Panc1 (cell line): ENCODE data around the gene MADD. TPM values are rescaled to one million over a fixed set of nuclear protein-coding genes. Genes with fewer than 3 reads are reported as not detected.

Experiments
- ATAC-seq: fragments of 200-7000 bp; cut with Tn5 transposase; 2 replicates; pipeline ENCODE4 v1.9.1; 2020; ENCODE audit warnings: mild to moderate bottlenecking, moderate library complexity
- BruUV-seq: library from RNA; stranded (reverse); fragments of 400-500 nt; replicated peaks from 2 replicates; lab custom pipeline; 2021; lab: Mats Ljungman, UMichigan
- CTCF ChIA-PET: fragments of 300-600 bp; sonication (Branson Sonifier 250); formaldehyde crosslinking; loops from one replicate; lab custom pipeline; 2022; ENCODE audit warnings: antibody characterized with exemption; lab: Charles Lee
- POLR2A ChIA-PET: fragments of 300-600 bp; sonication (Branson Sonifier 250); formaldehyde crosslinking; loops from one replicate; lab custom pipeline; 2022; ENCODE audit warnings: antibody characterized with exemption; lab: Charles Lee
- DNase-seq: peaks from one replicate; pipeline ENCODE4 v3.0.0-alpha.2; 2010; ENCODE audit warnings: low read depth, low spot score
- H3K27ac ChIP-seq: 2 replicates; pipeline ENCODE4 v1.5.1; 2011; ENCODE audit warnings: mild to moderate bottlenecking, low read length, inconsistent platforms
- H3K27me3 ChIP-seq: fragments of 200-500 bp; sonication (Bioruptor generic); 2 replicates; pipeline ENCODE4 v1.6.0; 2014; ENCODE audit warnings: low read length, inconsistent platforms; ENCODE audit not compliant: control insufficient read depth, insufficient read depth
- H3K36me3 ChIP-seq: fragments of 200-500 bp; sonication (Bioruptor generic); 2 replicates; pipeline ENCODE4 v1.5.1; 2014; ENCODE audit warnings: inconsistent platforms, mild to moderate bottlenecking, low read length, moderate library complexity; ENCODE audit not compliant: control insufficient read depth, insufficient read depth
- H3K4me1 ChIP-seq: 2 replicates; pipeline ENCODE4 v1.5.1; 2011; ENCODE audit warnings: inconsistent platforms, mild to moderate bottlenecking, low read length, moderate library complexity; ENCODE audit not compliant: control insufficient read depth, insufficient read depth
- H3K4me3 ChIP-seq, 2 experiments: 2 replicates each; pipeline ENCODE4 v1.5.1; 2011 to 2012; ENCODE audit warnings: low read depth in 2 of 2, low read length in 2 of 2, mild to moderate bottlenecking in 2 of 2, inconsistent platforms in 1 of 2, moderate library complexity in 1 of 2
- H3K9me3 ChIP-seq: fragments of 200-500 bp; sonication (Bioruptor generic); 2 replicates; pipeline ENCODE4 v1.5.1; 2014; ENCODE audit warnings: low read depth, mild to moderate bottlenecking, inconsistent platforms, low read length, moderate library complexity; ENCODE audit not compliant: control insufficient read depth, insufficient read depth
- POLR2AphosphoS5 ChIP-seq: IDR thresholded peaks from 2 replicates; pipeline ENCODE4 v1.6.1; 2012; ENCODE audit warnings: mild to moderate bottlenecking, low read depth, low read length, moderate library complexity
- SIN3A ChIP-seq: IDR thresholded peaks from 2 replicates; pipeline ENCODE4 v1.6.1; 2012; ENCODE audit warnings: low read depth, mild to moderate bottlenecking, low read length, moderate library complexity, borderline replicate concordance; ENCODE audit not compliant: insufficient read depth
- TCF7L2 ChIP-seq: IDR thresholded peaks from 2 replicates; pipeline ENCODE4 v1.6.1; 2011; ENCODE audit warnings: mild to moderate bottlenecking, low read depth, low read length, inconsistent platforms
- in situ Hi-C: cut with HindIII; loops from 2 replicates; pipeline ENCODE4 v1.10.0; 2016; ENCODE audit warnings: low sequenced_read_pairs, low pct_unique_long_range_greater_than_20kb
- intact Hi-C: fragments of 100-400 bp; cut with micrococcal nuclease; formaldehyde crosslinking; loops from one replicate; pipeline ENCODE4 v1.10.0; 2022; ENCODE audit not compliant: unreplicated experiment
- total RNA-seq: library from RNA; stranded (reverse); gene quantifications from one replicate; pipeline ENCODE4 v1.2.1, GENCODE V29; 2021; ENCODE audit not compliant: unreplicated experiment
- TF ChIP-seq, protein P1 (sequence below): fragments of 450-650 bp; IDR thresholded peaks from 2 replicates; pipeline ENCODE4 v1.5.1; 2017; ENCODE audit warnings: mild to moderate bottlenecking
- TF ChIP-seq, protein P2 (sequence below), 2 experiments: IDR thresholded peaks; 2 replicates each; pipeline ENCODE4 v1.6.1; 2011 to 2012; ENCODE audit warnings: low read depth in 2 of 2, control low read depth in 1 of 2, low read length in 1 of 2, mild to moderate bottlenecking in 1 of 2, moderate library complexity in 1 of 2; ENCODE audit not compliant: insufficient read depth in 1 of 2

MADD gene
- total RNA-seq, 1 experiment from 2014 or later: 51.1 TPM

DNA sequence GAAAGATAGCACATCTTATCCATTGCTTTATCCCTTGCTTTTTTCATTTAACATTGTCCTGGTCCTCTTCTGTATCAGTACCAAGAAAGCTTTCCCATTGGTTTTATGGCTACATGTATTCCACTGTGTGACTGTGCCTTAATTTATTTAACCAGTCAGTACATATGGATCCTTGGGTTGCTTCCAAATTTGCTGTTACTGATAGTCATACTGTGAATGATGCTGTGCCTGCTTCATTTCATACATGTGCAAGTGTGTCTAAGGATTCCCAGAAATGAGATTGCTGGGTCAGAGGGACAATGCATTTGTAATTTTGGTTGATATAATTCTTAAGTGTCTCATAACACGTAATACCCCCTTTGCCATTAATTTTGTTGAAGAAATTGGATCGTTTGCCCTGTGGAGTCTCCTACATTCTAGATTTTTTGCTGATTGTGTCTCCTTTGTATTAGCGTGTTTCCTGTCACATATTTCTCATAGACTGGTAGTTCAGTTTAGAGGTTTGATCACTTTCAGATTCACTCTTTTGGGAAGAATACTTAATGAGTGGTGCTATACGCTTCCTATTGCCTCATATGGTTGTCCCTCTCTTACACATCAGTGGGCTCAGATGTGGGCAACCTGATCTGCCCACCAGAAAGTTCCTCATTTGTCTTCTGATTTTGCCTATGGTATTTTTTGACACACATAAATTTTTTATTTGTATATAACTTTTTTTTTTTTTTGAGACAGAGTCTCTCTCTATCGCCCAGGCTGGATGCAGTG lies 47.3 kb downstream of the MADD start:
- in situ Hi-C loops (no loop called here), intact Hi-C loops (no loop called here)
- no TSS peak for BruUV-seq
- Histone ChIP-seq H3K9me3 (no peaks in the 10 kb centered on the region), H3K27me3 (no peaks in the 10 kb centered on the region), H3K36me3 (no peaks in the 10 kb centered on the region), H3K4me3 (no peak overlapping the region), H3K4me1 (no peaks in the 10 kb centered on the region), H3K27ac (no peak overlapping the region)
- ChIA-PET CTCF (no interaction called here), POLR2A (no interaction called here)
- DNase-seq: no peak
- TF ChIP-seq TCF7L2 (no peak), POLR2AphosphoS5 (no peak), SIN3A (no peak)
- TF ChIP-seq, protein P1, sequence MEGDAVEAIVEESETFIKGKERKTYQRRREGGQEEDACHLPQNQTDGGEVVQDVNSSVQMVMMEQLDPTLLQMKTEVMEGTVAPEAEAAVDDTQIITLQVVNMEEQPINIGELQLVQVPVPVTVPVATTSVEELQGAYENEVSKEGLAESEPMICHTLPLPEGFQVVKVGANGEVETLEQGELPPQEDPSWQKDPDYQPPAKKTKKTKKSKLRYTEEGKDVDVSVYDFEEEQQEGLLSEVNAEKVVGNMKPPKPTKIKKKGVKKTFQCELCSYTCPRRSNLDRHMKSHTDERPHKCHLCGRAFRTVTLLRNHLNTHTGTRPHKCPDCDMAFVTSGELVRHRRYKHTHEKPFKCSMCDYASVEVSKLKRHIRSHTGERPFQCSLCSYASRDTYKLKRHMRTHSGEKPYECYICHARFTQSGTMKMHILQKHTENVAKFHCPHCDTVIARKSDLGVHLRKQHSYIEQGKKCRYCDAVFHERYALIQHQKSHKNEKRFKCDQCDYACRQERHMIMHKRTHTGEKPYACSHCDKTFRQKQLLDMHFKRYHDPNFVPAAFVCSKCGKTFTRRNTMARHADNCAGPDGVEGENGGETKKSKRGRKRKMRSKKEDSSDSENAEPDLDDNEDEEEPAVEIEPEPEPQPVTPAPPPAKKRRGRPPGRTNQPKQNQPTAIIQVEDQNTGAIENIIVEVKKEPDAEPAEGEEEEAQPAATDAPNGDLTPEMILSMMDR: no peak
- TF ChIP-seq, protein P2, sequence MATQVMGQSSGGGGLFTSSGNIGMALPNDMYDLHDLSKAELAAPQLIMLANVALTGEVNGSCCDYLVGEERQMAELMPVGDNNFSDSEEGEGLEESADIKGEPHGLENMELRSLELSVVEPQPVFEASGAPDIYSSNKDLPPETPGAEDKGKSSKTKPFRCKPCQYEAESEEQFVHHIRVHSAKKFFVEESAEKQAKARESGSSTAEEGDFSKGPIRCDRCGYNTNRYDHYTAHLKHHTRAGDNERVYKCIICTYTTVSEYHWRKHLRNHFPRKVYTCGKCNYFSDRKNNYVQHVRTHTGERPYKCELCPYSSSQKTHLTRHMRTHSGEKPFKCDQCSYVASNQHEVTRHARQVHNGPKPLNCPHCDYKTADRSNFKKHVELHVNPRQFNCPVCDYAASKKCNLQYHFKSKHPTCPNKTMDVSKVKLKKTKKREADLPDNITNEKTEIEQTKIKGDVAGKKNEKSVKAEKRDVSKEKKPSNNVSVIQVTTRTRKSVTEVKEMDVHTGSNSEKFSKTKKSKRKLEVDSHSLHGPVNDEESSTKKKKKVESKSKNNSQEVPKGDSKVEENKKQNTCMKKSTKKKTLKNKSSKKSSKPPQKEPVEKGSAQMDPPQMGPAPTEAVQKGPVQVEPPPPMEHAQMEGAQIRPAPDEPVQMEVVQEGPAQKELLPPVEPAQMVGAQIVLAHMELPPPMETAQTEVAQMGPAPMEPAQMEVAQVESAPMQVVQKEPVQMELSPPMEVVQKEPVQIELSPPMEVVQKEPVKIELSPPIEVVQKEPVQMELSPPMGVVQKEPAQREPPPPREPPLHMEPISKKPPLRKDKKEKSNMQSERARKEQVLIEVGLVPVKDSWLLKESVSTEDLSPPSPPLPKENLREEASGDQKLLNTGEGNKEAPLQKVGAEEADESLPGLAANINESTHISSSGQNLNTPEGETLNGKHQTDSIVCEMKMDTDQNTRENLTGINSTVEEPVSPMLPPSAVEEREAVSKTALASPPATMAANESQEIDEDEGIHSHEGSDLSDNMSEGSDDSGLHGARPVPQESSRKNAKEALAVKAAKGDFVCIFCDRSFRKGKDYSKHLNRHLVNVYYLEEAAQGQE (IDR thresholded peaks at IDR 0.05; ENCODE audit: insufficient read depth in 1 of 2, low read depth in 2 of 2, low read length in 1 of 2): no peak
- ATAC-seq: no peak

DNA sequence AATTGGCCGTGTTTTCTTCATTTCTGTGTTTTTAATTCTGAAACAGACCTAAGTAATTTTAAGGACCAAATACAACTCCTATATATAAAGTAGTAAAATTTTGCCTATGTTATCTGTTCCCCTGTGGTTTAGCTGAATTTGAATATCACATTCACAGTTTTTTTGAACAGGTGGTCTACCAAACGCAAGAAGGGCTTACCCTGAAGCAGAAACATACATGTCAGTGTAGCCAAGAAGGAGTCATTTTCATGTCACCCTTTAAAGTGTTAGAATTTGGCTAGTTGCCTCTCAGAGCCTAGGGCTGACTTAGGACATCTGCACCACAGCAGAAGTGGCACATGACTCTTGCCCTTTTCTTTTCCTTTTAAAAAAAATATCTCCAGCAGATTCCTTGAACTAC lies 48.2 kb downstream of the MADD start:
- ChIA-PET CTCF (no interaction called here), POLR2A (no interaction called here)
- Histone ChIP-seq H3K4me1 (no peaks in the 10 kb centered on the region), H3K27me3 (no peaks in the 10 kb centered on the region), H3K4me3 (no peak overlapping the region), H3K27ac (no peak overlapping the region), H3K9me3 (no peaks in the 10 kb centered on the region), H3K36me3 (no peaks in the 10 kb centered on the region)
- DNase-seq (no peak), ATAC-seq (no peak)
- TF ChIP-seq, protein P2 (IDR thresholded peaks at IDR 0.05; ENCODE audit: insufficient read depth in 1 of 2, low read depth in 2 of 2, low read length in 1 of 2): no peak
- TF ChIP-seq, protein P1: no peak
- TF ChIP-seq TCF7L2 (no peak), SIN3A (no peak), POLR2AphosphoS5 (no peak)
- intact Hi-C loops: no loop called here
- in situ Hi-C loops: no loop called here
- BruUV-seq: no TSS peak
